GM19467 (cell line): Measurements from ENCODE around the gene KIAA1549.
"Not testable (repeated sequence)": the region's sequence is repeated elsewhere in the genome, so short reads cannot be mapped to it uniquely, and the experiment has no call there.

ENCODE experiments used
- ATAC-seq: cut with Tn5 transposase; IDR thresholded peaks from one replicate; pipeline ENCODE4 v1.9.1; 2021; ENCODE audit warnings: mild to moderate bottlenecking, moderate library complexity; ENCODE audit not compliant: unreplicated experiment

The KIAA1549 gene

GRCh38 chr7:138945154-138945553 lies 36.0 kb downstream of the KIAA1549 start:
- ATAC-seq: no peak

GRCh38 chr7:138944592-138944991 lies 36.6 kb downstream of the KIAA1549 start:
- no peak for ATAC-seq

- ATAC-seq: no peak
These were observed 38.1 kb downstream of the KIAA1549 start for GRCh38 chr7:138943061-138943460.

- ATAC-seq: no peak
These were observed 39.6 kb downstream of the KIAA1549 start for GRCh38 chr7:138941545-138941944.

- ATAC-seq: not testable (repeated sequence)
These were observed 40.6 kb downstream of the KIAA1549 start for GRCh38 chr7:138940602-138941001.

- ATAC-seq: no peak
These were observed 43.7 kb downstream of the KIAA1549 start for GRCh38 chr7:138937484-138937883.

- ATAC-seq: no peak
These were observed 45.7 kb downstream of the KIAA1549 start for GRCh38 chr7:138935465-138936011.

GRCh38 chr7:138934861-138935260 lies 46.3 kb downstream of the KIAA1549 start:
- ATAC-seq: no peak

- no peak for ATAC-seq
These were observed 46.8 kb downstream of the KIAA1549 start for GRCh38 chr7:138934367-138934766.

- no peak for ATAC-seq
These were observed 48.3 kb downstream of the KIAA1549 start for GRCh38 chr7:138932870-138933269.

GRCh38 chr7:138932427-138932826 lies 48.8 kb downstream of the KIAA1549 start:
- ATAC-seq: no peak

GRCh38 chr7:138929969-138930368 lies 51.2 kb downstream of the KIAA1549 start:
- ATAC-seq: no peak

GRCh38 chr7:138926241-138926612 lies 55.0 kb downstream of the KIAA1549 start:
- no peak for ATAC-seq

- no peak for ATAC-seq
These were observed 56.5 kb downstream of the KIAA1549 start for GRCh38 chr7:138924501-138925225.

GRCh38 chr7:138921277-138921676 lies 59.9 kb downstream of the KIAA1549 start:
- no peak for ATAC-seq

GRCh38 chr7:138919911-138920310 lies 61.3 kb downstream of the KIAA1549 start:
- no peak for ATAC-seq

- no peak for ATAC-seq
These were observed 62.0 kb downstream of the KIAA1549 start for GRCh38 chr7:138919216-138919615.

- ATAC-seq: no peak
These were observed 62.4 kb downstream of the KIAA1549 start for GRCh38 chr7:138918756-138919155.

- no peak for ATAC-seq
These were observed 63.0 kb downstream of the KIAA1549 start for GRCh38 chr7:138918176-138918575.

- ATAC-seq: no peak
These were observed 63.4 kb downstream of the KIAA1549 start for GRCh38 chr7:138917771-138918170.

GRCh38 chr7:138916731-138917130 lies 64.5 kb downstream of the KIAA1549 start:
- no peak for ATAC-seq

- no peak for ATAC-seq
These were observed 64.9 kb downstream of the KIAA1549 start for GRCh38 chr7:138916275-138916674.

- ATAC-seq: no peak
These were observed 67.4 kb downstream of the KIAA1549 start for GRCh38 chr7:138913783-138914182.
